ENCODE measurements around the gene ZSCAN18.

GRCh38 chr19:58091251-58091995, 6.6 kb downstream of the ZSCAN18 start:
- TF ChIP-seq TAF1 (IDR thresholded peaks at IDR 0.05; ENCODE audit: borderline replicate concordance, low read depth, low read length) (no peak), POLR2A (IDR thresholded peaks at IDR 0.05; ENCODE audit: low read depth, low read length) (no peak), POLR2AphosphoS5 (IDR thresholded peaks at IDR 0.05; ENCODE audit: low read depth, low read length) (no peak)

Measured in GM12892 (cell line).